IMR-90 (cell line): ENCODE results near the gene CREG2. TPM values are rescaled to one million over a fixed set of nuclear protein-coding genes. Genes with fewer than 3 reads are reported as not detected.

Experiments
- ATAC-seq: fragments of 200-7000 bp; cut with Tn5 transposase; 2 replicates; pipeline ENCODE4 v1.9.1; 2020; ENCODE audit warnings: low read depth, mild to moderate bottlenecking, moderate library complexity
- BruUV-seq: library from RNA; stranded (reverse); fragments of 400-500 nt; replicated peaks from 2 replicates; lab custom pipeline; 2021; lab: Mats Ljungman, UMichigan
- CTCF ChIA-PET: fragments of 300-600 bp; formaldehyde crosslinking; extraction: SDS; loops from one replicate; lab custom pipeline; 2021; ENCODE audit warnings: antibody characterized with exemption; lab: Yijun Ruan, JAX
- POLR2A ChIA-PET: fragments of 300-600 bp; sonication (Branson Sonifier 250); formaldehyde crosslinking; loops from one replicate; lab custom pipeline; 2022; ENCODE audit warnings: antibody characterized with exemption; ENCODE audit not compliant: unreplicated experiment; lab: Charles Lee
- DNase-seq: peaks from one replicate; pipeline ENCODE4 v3.0.0; 2013
- H2AFZ ChIP-seq: replicated peaks from 2 replicates; pipeline ENCODE3; 2013; ENCODE audit warnings: low read length, mild to moderate bottlenecking; ENCODE audit not compliant: poor library complexity
- H2AK5ac ChIP-seq: 2 replicates; pipeline ENCODE4 v1.6.1; 2013; ENCODE audit warnings: low read depth, low read length, inconsistent platforms
- H2AK9ac ChIP-seq: replicated peaks from 2 replicates; pipeline ENCODE3; 2013; ENCODE audit warnings: mild to moderate bottlenecking, low read depth, low read length, moderate library complexity; ENCODE audit not compliant: poor library complexity
- H2BK120ac ChIP-seq: 2 replicates; pipeline ENCODE4 v1.6.1; 2013; ENCODE audit warnings: low read depth, low read length, inconsistent platforms
- H2BK15ac ChIP-seq: 3 replicates; pipeline ENCODE4 v1.6.1; 2013; ENCODE audit warnings: low read depth, low read length, inconsistent platforms
- H2BK20ac ChIP-seq: 2 replicates; pipeline ENCODE4 v1.6.1; 2013; ENCODE audit warnings: low read depth, mild to moderate bottlenecking, inconsistent platforms, low read length, moderate library complexity
- H2BK5ac ChIP-seq: 2 replicates; pipeline ENCODE4 v1.6.1; 2013; ENCODE audit warnings: mild to moderate bottlenecking, low read depth, low read length, inconsistent platforms; ENCODE audit not compliant: poor library complexity, severe bottlenecking
- H3K14ac ChIP-seq: replicated peaks from 2 replicates; pipeline ENCODE4 v1.6.1; 2013; ENCODE audit warnings: low read depth, low read length, inconsistent platforms
- H3K18ac ChIP-seq: 2 replicates; pipeline ENCODE4 v1.6.1; 2013; ENCODE audit warnings: low read depth, low read length, control low read depth
- H3K23ac ChIP-seq: 2 replicates; pipeline ENCODE4 v1.6.1; 2013; ENCODE audit warnings: low read depth, low read length, inconsistent platforms
- H3K27ac ChIP-seq: 2 replicates; pipeline ENCODE4 v1.5.1; 2013; ENCODE audit warnings: mild to moderate bottlenecking, control low read depth, low read length; ENCODE audit not compliant: insufficient read depth
- H3K27me3 ChIP-seq: 2 replicates; pipeline ENCODE4 v1.6.1; 2013; ENCODE audit warnings: low read length; ENCODE audit not compliant: control insufficient read depth, insufficient read depth
- H3K36me3 ChIP-seq: 2 replicates; pipeline ENCODE4 v1.6.1; 2013; ENCODE audit warnings: low read length, mixed read lengths; ENCODE audit not compliant: control insufficient read depth, insufficient read depth
- H3K4ac ChIP-seq: 2 replicates; pipeline ENCODE4 v1.6.1; 2013; ENCODE audit warnings: low read depth, low read length, inconsistent platforms
- H3K4me1 ChIP-seq: 2 replicates; pipeline ENCODE4 v1.6.1; 2013; ENCODE audit warnings: low read length, mixed read lengths; ENCODE audit not compliant: control insufficient read depth, insufficient read depth
- H3K4me2 ChIP-seq: 2 replicates; pipeline ENCODE4 v1.6.1; 2013; ENCODE audit warnings: low read depth, mild to moderate bottlenecking, control low read depth, low read length, moderate library complexity
- H3K4me3 ChIP-seq: 2 replicates; pipeline ENCODE4 v1.5.1; 2013; ENCODE audit warnings: low read depth, mild to moderate bottlenecking, control low read depth, low read length, moderate library complexity; ENCODE audit not compliant: insufficient read depth
- H3K56ac ChIP-seq: 2 replicates; pipeline ENCODE4 v1.6.1; 2013; ENCODE audit warnings: low read length, inconsistent platforms; ENCODE audit not compliant: insufficient read depth; ENCODE audit errors: extremely low read depth
- H3K79me1 ChIP-seq, 2 experiments: 2 replicates each; pipeline ENCODE4 v1.6.1; 2013; ENCODE audit warnings: low read length in 2 of 2, inconsistent platforms in 1 of 2, low read depth in 1 of 2
- H3K9ac ChIP-seq: 2 replicates; pipeline ENCODE4 v1.6.1; 2013; ENCODE audit warnings: low read depth, low read length, control low read depth
- H3K9me1 ChIP-seq: 2 replicates; pipeline ENCODE4 v1.6.1; 2013; ENCODE audit warnings: low read length, inconsistent platforms; ENCODE audit not compliant: insufficient read depth
- H3K9me3 ChIP-seq: 2 replicates; pipeline ENCODE4 v1.6.1; 2013; ENCODE audit warnings: low read length; ENCODE audit not compliant: control insufficient read depth, insufficient read depth
- H4K20me1 ChIP-seq: 2 replicates; pipeline ENCODE4 v1.6.1; 2013; ENCODE audit warnings: low read length, inconsistent platforms; ENCODE audit not compliant: insufficient read depth
- H4K5ac ChIP-seq: 2 replicates; pipeline ENCODE4 v1.6.1; 2013; ENCODE audit warnings: mild to moderate bottlenecking, low read depth, low read length, control low read depth
- H4K8ac ChIP-seq, 2 experiments: 2 replicates each; pipeline ENCODE4 v1.6.1; 2013; ENCODE audit warnings: low read depth in 2 of 2, low read length in 2 of 2, control low read depth in 1 of 2, inconsistent platforms in 1 of 2
- H4K91ac ChIP-seq: 2 replicates; pipeline ENCODE4 v1.6.1; 2013; ENCODE audit warnings: low read depth, low read length, inconsistent platforms; ENCODE audit not compliant: insufficient read depth
- CHD1 ChIP-seq: IDR thresholded peaks from 2 replicates; pipeline ENCODE4 v1.6.1; 2012; ENCODE audit warnings: low read depth, low read length, improper control_type of control experiment
- ELK1 ChIP-seq: fragments of 150-350 bp; IDR thresholded peaks from 2 replicates; pipeline ENCODE4 v1.6.1; 2016; ENCODE audit warnings: low read depth, mild to moderate bottlenecking, low read length, moderate library complexity, borderline replicate concordance
- FOS ChIP-seq: fragments of 150-350 bp; IDR thresholded peaks from 2 replicates; pipeline ENCODE4 v1.6.1; 2016; ENCODE audit warnings: low read depth, low read length
- MAFK ChIP-seq: IDR thresholded peaks from 2 replicates; pipeline ENCODE4 v1.6.1; 2012; ENCODE audit warnings: low read depth, low read length, improper control_type of control experiment
- MAZ ChIP-seq: IDR thresholded peaks from 2 replicates; pipeline ENCODE4 v1.6.1; 2012; ENCODE audit warnings: low read depth, mild to moderate bottlenecking, low read length, improper control_type of control experiment, moderate library complexity, borderline replicate concordance
- MXI1 ChIP-seq: IDR thresholded peaks from 2 replicates; pipeline ENCODE4 v1.6.1; 2012; ENCODE audit warnings: low read depth, mild to moderate bottlenecking, low read length, moderate library complexity, borderline replicate concordance
- NFE2L2 ChIP-seq: fragments of 150-350 bp; IDR thresholded peaks from 2 replicates; pipeline ENCODE4 v1.6.1; 2016; ENCODE audit warnings: low read depth, mild to moderate bottlenecking, low read length
- POLR2A ChIP-seq: IDR thresholded peaks from 2 replicates; pipeline ENCODE4 v1.6.1; 2012; ENCODE audit warnings: mild to moderate bottlenecking, low read depth, low read length
- RAD21 ChIP-seq: IDR thresholded peaks from 2 replicates; pipeline ENCODE4 v1.6.1; 2012; ENCODE audit warnings: low read length, improper control_type of control experiment
- RCOR1 ChIP-seq: IDR thresholded peaks from 2 replicates; pipeline ENCODE4 v1.6.1; 2012; ENCODE audit warnings: mild to moderate bottlenecking, low read length, improper control_type of control experiment; ENCODE audit not compliant: insufficient replicate concordance
- WGBS, 2 experiments: methylation state at CpG; one replicate each; pipeline versions ENCODE4 v1.1.5 to v1.1.7; 2013; ENCODE audit warnings: missing lambda C conversion rate in 2 of 2; ENCODE audit not compliant: insufficient read length in 1 of 2; ENCODE audit errors: extremely low coverage in 2 of 2; 5-methylcytosine and 5-hydroxymethylcytosine counted together
- dilution Hi-C: fragments of 300-500 bp; cut with HindIII; formaldehyde crosslinking; loops from one replicate; pipeline ENCODE4 v1.14.3; 2018; ENCODE audit warnings: low sequenced_read_pairs; ENCODE audit not compliant: unreplicated experiment
- in situ Hi-C: fragments of 300-500 bp; cut with MboI; formaldehyde crosslinking; loops from 3 replicates; pipeline ENCODE4 v1.14.3; 2019; ENCODE audit warnings: low sequenced_read_pairs, inconsistent platforms, mixed read lengths
- intact Hi-C: fragments of 100-400 bp; cut with micrococcal nuclease; formaldehyde crosslinking; loops from 2 replicates; pipeline ENCODE4 v1.10.0; 2022
- polyA plus RNA-seq, 3 experiments: library from polyadenylated mRNA; depleted of rRNA; stranded (reverse); fragments of >200 nt; gene quantifications; 2 replicates each; pipeline ENCODE4 v1.2.3, GENCODE V29; 2012; ENCODE audit warnings: low replicate concordance in 1 of 3
- total RNA-seq: library from RNA; depleted of rRNA; stranded (reverse); fragments of >200 nt; gene quantifications from 2 replicates; pipeline ENCODE4 v1.2.3, GENCODE V29; 2012
- TF ChIP-seq, protein P1 (sequence below): conservative IDR thresholded peaks from 2 replicates; pipeline ENCODE4 v1.5.1; 2012; ENCODE audit warnings: mild to moderate bottlenecking, low read depth, low read length, improper control_type of control experiment

The CREG2 gene
- total and polyA plus RNA-seq, 2 of the 4 experiments (the other 2 are of a cell fraction) = 0.17 TPM; not detected in 1

GRCh38 chr2:101300164-101300563 is 87.1 kb downstream of the CREG2 start:
- Histone ChIP-seq H2BK5ac (no peak overlapping the region), H4K91ac (no peak overlapping the region), H3K14ac (no peak overlapping the region), H3K56ac (no peak overlapping the region), H4K5ac (no peak overlapping the region), H2BK20ac (no peak overlapping the region), H3K36me3 (peaks cover 3% of the 10 kb centered on the region; the same call in 1 of the 2 replicates), H3K23ac (no peak overlapping the region), H3K9me1 (peaks cover 14% of the 10 kb centered on the region), H3K27me3 (no peaks in the 10 kb centered on the region), H4K8ac (no peak overlapping the region), H2AK5ac (no peak overlapping the region), H2BK15ac (no peak overlapping the region), H3K4me3 (no peak overlapping the region), H3K4me1 (peaks cover 6% of the 10 kb centered on the region), H3K9me3 (no peaks in the 10 kb centered on the region), H2BK120ac (no peak overlapping the region), H4K20me1 (peaks cover 77% of the 10 kb centered on the region), H2AFZ (no peak overlapping the region), H2AK9ac (no peak overlapping the region), H3K4me2 (no peak overlapping the region), H3K18ac (no peak overlapping the region), H3K4ac (no peak overlapping the region), H3K27ac (no peak overlapping the region), H3K79me1 (peaks cover 28 to 86% of the 10 kb centered on the region in 2 experiments), H3K9ac (no peak overlapping the region)
- intact Hi-C loops (no loop called here), in situ Hi-C loops (no loop called here), dilution Hi-C loops (no loop called here)
- POLR2A ChIA-PET = no interaction called here
- TF ChIP-seq ELK1 (no peak), MAZ (no peak), NFE2L2 (no peak), CHD1 (no peak), RCOR1 (no peak), MAFK (no peak), RAD21 (no peak), FOS (no peak), MXI1 (no peak), POLR2A (no peak)
- TF ChIP-seq, protein P1, sequence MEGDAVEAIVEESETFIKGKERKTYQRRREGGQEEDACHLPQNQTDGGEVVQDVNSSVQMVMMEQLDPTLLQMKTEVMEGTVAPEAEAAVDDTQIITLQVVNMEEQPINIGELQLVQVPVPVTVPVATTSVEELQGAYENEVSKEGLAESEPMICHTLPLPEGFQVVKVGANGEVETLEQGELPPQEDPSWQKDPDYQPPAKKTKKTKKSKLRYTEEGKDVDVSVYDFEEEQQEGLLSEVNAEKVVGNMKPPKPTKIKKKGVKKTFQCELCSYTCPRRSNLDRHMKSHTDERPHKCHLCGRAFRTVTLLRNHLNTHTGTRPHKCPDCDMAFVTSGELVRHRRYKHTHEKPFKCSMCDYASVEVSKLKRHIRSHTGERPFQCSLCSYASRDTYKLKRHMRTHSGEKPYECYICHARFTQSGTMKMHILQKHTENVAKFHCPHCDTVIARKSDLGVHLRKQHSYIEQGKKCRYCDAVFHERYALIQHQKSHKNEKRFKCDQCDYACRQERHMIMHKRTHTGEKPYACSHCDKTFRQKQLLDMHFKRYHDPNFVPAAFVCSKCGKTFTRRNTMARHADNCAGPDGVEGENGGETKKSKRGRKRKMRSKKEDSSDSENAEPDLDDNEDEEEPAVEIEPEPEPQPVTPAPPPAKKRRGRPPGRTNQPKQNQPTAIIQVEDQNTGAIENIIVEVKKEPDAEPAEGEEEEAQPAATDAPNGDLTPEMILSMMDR = no peak
- ATAC-seq (no peak), DNase-seq (no peak)
- WGBS, 2 experiments = no CpG with 5 or more reads among the region's 1 CpG
- CTCF ChIA-PET = no interaction called here
- no TSS peak for BruUV-seq
